Measurements from ENCODE around the gene CNKSR1.

GRCh38 chr1:26132128-26132833, 45.0 kb upstream of the CNKSR1 start:
- TF ChIP-seq EZH2 (IDR thresholded peaks at IDR 0.05; ENCODE audit: low read length, unreplicated experiment): no peak
- TF ChIP-seq CTCF (conservative IDR thresholded peaks at IDR 0.05; ENCODE audit: low read depth, low read length): no peak

Data from PC-3 (cell line).